Gastroesophageal sphincter (tissue), 4 donors: Measurements from ENCODE around the gene PER2. TPM values are rescaled to one million over a fixed set of nuclear protein-coding genes. Genes with fewer than 3 reads are reported as not detected.

Source experiments
- ATAC-seq: fragments of 150-250 bp; one replicate; pipeline ENCODE4 v1.9.1; 2016; ENCODE audit warnings: mild to moderate bottlenecking, moderate library complexity
- H3K27ac ChIP-seq, 4 donors: fragments of 200-600 bp; sonication (generic) in 3 of 4; 1 replicate in 3 of 4; 2 replicates in 1 of 4; pipeline ENCODE4 v1.5.1; 2016 to 2019
- H3K27me3 ChIP-seq: fragments of 200-600 bp; sonication (generic); one replicate; pipeline ENCODE4 v1.5.1; 2019
- H3K36me3 ChIP-seq, 2 donors: fragments of 200-600 bp; sonication (generic); one replicate each; pipeline ENCODE4 v1.5.1; 2019; ENCODE audit warnings: control low read depth in 1 of 2
- H3K4me1 ChIP-seq, 3 donors: fragments of 200-600 bp; sonication (generic); 1 replicate in 2 of 3; 2 replicates in 1 of 3; pipeline ENCODE4 v1.5.1; 2016 to 2019; ENCODE audit warnings: control low read depth in 2 of 3
- H3K4me3 ChIP-seq, 2 donors: fragments of 200-600 bp; sonication (generic); one replicate each; pipeline ENCODE4 v1.5.1; 2019; ENCODE audit warnings: mild to moderate bottlenecking in 1 of 2, moderate library complexity in 1 of 2
- H3K9me3 ChIP-seq, 3 donors: fragments of 200-600 bp; sonication (generic); one replicate each; pipeline ENCODE4 v1.5.1; 2017 to 2019; ENCODE audit warnings: control low read depth in 2 of 3
- EP300 ChIP-seq: sonication (generic); formaldehyde crosslinking; IDR thresholded peaks from one replicate; pipeline ENCODE4 v1.6.1; 2017; ENCODE audit warnings: antibody characterized with exemption, mild to moderate bottlenecking
- POLR2A ChIP-seq, 2 donors: fragments of 450-650 bp; IDR thresholded peaks; one replicate each; pipeline ENCODE4 v1.6.1; 2017; ENCODE audit warnings: antibody characterized with exemption in 2 of 2, mild to moderate bottlenecking in 2 of 2, moderate library complexity in 1 of 2
- POLR2AphosphoS5 ChIP-seq: sonication (generic); formaldehyde crosslinking; IDR thresholded peaks from one replicate; pipeline ENCODE4 v1.6.1; 2017; ENCODE audit warnings: antibody characterized with exemption
- WGBS, 2 donors: methylation state at CpG; one replicate each; pipeline ENCODE4 v1.1.5; 2018; ENCODE audit warnings: low coverage in 1 of 2; 5-methylcytosine and 5-hydroxymethylcytosine counted together
- total RNA-seq, 4 donors: library from RNA; depleted of rRNA; stranded (reverse); fragments of >200 nt; gene quantifications; one replicate each; pipeline ENCODE4 v1.1.0, GENCODE V29; 2016
- TF ChIP-seq, protein P1 (sequence below), 4 experiments: fragments of 200-600 bp in 2 of 4; fragments of 450-650 bp in 2 of 4; sonication (generic) in 1 of 4; IDR thresholded peaks; one replicate each; pipeline ENCODE4 v1.5.1; 2017 to 2019; ENCODE audit warnings: antibody characterized with exemption in 4 of 4, mild to moderate bottlenecking in 2 of 4, moderate library complexity in 2 of 4

Gene PER2
- total RNA-seq, 4 donors from 2014 or later, result 8.7 to 20.5 (median 17.0) TPM

DNA sequence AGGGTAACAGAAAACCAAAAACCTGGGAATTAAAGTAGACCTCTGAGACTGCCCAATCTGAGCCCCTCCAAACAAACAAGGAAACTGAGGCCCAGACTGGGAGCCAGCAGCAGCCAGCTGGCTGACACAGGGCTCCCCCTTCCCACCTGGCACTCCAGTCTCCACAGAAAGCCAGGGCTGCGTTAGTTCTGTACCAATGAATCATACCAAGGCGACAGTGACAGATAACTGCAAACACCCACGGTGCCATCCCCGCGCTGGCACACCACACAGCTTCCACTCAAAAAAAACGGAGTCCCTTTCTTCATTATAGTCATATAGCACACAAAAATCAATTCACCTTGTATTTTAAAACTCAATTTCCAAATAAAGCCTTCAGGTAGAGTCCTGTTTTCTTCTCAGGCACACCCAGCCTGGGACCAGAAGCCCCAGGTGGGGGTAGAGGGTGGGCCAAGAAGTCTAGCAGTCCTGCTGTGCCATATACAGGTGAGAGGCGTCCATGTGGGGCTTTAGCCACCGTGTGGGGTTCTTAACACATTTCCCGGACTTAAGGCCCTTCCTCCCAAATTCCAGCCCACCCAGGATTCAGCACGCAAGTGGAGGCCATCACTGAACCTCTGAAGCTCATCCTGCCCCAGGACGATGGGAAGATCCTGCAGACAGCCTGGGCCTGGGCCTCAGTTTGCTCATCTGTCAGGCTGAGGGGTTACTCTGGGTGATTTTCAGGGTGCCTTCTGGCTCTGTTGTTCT, 1.2 kb downstream of the PER2 start:
- WGBS, 2 donors, result 40 to 43% methylated on average over 5 to 8 of the region's 11 CpGs
- H3K36me3 ChIP-seq, result no peaks in the 10 kb centered on the region
- ATAC-seq, result no peak
- TF ChIP-seq EP300 (no peak), POLR2A (IDR thresholded peaks at IDR 0.05) (no peak), POLR2AphosphoS5 (no peak)
- TF ChIP-seq, protein P1, sequence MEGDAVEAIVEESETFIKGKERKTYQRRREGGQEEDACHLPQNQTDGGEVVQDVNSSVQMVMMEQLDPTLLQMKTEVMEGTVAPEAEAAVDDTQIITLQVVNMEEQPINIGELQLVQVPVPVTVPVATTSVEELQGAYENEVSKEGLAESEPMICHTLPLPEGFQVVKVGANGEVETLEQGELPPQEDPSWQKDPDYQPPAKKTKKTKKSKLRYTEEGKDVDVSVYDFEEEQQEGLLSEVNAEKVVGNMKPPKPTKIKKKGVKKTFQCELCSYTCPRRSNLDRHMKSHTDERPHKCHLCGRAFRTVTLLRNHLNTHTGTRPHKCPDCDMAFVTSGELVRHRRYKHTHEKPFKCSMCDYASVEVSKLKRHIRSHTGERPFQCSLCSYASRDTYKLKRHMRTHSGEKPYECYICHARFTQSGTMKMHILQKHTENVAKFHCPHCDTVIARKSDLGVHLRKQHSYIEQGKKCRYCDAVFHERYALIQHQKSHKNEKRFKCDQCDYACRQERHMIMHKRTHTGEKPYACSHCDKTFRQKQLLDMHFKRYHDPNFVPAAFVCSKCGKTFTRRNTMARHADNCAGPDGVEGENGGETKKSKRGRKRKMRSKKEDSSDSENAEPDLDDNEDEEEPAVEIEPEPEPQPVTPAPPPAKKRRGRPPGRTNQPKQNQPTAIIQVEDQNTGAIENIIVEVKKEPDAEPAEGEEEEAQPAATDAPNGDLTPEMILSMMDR (IDR thresholded peaks at IDR 0.05), result no peak
- peaks cover 11 to 73% (median 46%) of the 10 kb centered on the region in 3 donors for H3K4me1 ChIP-seq
- H3K9me3 ChIP-seq, result no peaks in the 10 kb centered on the region
- no peaks in the 10 kb centered on the region for H3K27me3 ChIP-seq
- H3K4me3 ChIP-seq, result peak overlapping the region; percentile 80 to 85
- H3K27ac ChIP-seq, result peak overlapping the region; percentile 96 to 99 (median 98)

DNA sequence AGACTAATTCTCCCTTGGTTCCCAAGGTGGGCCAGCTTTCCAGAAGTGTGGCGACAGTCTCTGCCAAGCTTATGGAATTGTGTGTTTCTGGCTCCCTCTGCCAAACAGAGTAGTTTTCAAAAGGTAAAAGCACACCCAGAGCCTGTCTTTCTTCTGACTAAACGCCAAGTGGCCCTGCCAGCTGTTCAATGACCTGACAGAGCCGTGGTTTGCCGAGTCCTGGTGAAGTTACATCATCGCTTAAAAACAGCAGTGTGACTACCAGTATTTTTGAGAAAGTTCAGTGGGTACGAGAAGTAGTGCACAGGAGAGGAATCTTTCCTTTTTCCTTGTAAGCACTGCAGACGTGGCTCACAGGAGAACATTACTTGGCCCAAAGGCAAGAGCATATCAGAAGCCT, 1.9 kb downstream of the PER2 start:
- no peaks in the 10 kb centered on the region for H3K9me3 ChIP-seq
- peak overlapping the region; percentile 96 to 99 (median 98) for H3K27ac ChIP-seq
- WGBS, 2 donors, result 26 to 31% methylated on average over 2 to 6 of the region's 7 CpGs
- TF ChIP-seq POLR2A (IDR thresholded peaks at IDR 0.05) (peak in 1 of 2 donors; percentile 32), EP300 (no peak), POLR2AphosphoS5 (peak; percentile 94)
- TF ChIP-seq, protein P1 (IDR thresholded peaks at IDR 0.05), result peak in 2 of 4 experiments; percentile 43 to 46
- no peaks in the 10 kb centered on the region for H3K27me3 ChIP-seq
- H3K4me3 ChIP-seq, result peak overlapping the region in 1 of 2 donors; percentile 80
- peak; percentile 34 for ATAC-seq
- H3K36me3 ChIP-seq, result no peaks in the 10 kb centered on the region
- peaks cover 11 to 77% (median 46%) of the 10 kb centered on the region in 3 donors for H3K4me1 ChIP-seq

DNA sequence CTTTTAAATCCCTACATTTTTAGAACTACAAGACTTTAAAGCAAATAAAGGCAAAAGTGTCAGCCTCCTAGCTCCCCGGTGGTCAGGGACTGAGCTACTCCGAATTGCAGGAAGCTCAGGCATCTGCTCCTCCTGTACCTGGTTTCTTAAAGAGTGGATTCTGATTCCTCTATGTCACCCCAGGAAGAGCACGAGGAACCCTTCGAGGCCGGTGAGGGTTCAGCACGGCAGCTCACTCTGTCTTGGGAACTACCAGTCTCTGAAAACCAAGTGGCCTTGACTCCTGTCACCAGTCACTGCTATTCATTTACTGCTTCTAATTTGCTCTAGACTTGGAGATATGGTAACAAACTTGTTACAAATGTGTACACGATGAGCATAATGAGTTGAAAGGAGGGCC, 2.3 kb downstream of the PER2 start:
- Histone ChIP-seq H3K4me3 (no peak overlapping the region), H3K36me3 (no peaks in the 10 kb centered on the region), H3K27ac (peak overlapping the region; percentile 96 to 99 (median 98)), H3K4me1 (peaks cover 11 to 77% (median 46%) of the 10 kb centered on the region in 3 donors), H3K27me3 (no peaks in the 10 kb centered on the region), H3K9me3 (no peaks in the 10 kb centered on the region)
- no peak for ATAC-seq
- WGBS, 2 donors, result 8 to 14% methylated on average over 6 to 7 of the region's 7 CpGs
- TF ChIP-seq EP300, result no peak
- TF ChIP-seq POLR2AphosphoS5, result no peak
- TF ChIP-seq POLR2A (IDR thresholded peaks at IDR 0.05), result no peak
- TF ChIP-seq, protein P1 (IDR thresholded peaks at IDR 0.05), result no peak

DNA sequence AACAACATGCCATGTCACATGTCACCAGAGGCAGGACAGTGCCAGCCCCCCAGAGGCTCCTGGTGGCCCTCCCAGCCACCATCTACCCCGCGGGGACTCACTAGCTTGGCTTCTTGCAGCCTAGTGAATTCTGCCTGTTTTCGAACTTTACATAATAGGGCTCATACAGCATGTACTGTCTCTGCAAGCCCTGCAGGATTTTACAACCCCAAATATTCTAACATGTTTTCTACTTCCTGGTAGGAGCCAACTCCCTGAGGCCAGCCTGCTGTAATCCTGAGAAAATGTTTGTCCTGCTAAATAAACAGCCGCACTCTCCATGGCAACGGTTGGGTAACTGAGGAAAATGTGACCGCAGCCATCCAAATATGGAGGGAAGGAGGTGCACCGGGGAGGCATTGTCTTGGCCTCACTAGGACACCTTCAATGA, 2.7 kb downstream of the PER2 start:
- no peak for TF ChIP-seq POLR2A (IDR thresholded peaks at IDR 0.05)
- peak; percentile 86 for TF ChIP-seq POLR2AphosphoS5
- TF ChIP-seq EP300, result no peak
- TF ChIP-seq, protein P1 (IDR thresholded peaks at IDR 0.05), result peak in 2 of 4 experiments; percentile 37 to 42
- no peaks in the 10 kb centered on the region for H3K9me3 ChIP-seq
- WGBS, 2 donors, result 29 to 30% methylated on average over 4 to 7 of the region's 7 CpGs
- peak; percentile 55 for ATAC-seq
- H3K4me1 ChIP-seq, result peaks cover 11 to 79% (median 46%) of the 10 kb centered on the region in 3 donors
- H3K27me3 ChIP-seq, result no peaks in the 10 kb centered on the region
- no peaks in the 10 kb centered on the region for H3K36me3 ChIP-seq
- H3K4me3 ChIP-seq, result no peak overlapping the region
- peak overlapping the region; percentile 96 to 99 (median 98) for H3K27ac ChIP-seq
